Pancreas (tissue), 10 donors: Measurements from ENCODE around the gene ATP13A3. TPM values are rescaled to one million over a fixed set of nuclear protein-coding genes. Genes with fewer than 3 reads are reported as not detected.
"Not testable (repeated sequence)": the region's sequence is repeated elsewhere in the genome, so short reads cannot be mapped to it uniquely, and the experiment has no call there.

Experiments
- ATAC-seq, 4 donors: fragments of 200-7000 bp; cut with Tn5 transposase; one replicate each; pipeline versions ENCODE4 v1.8.0 to v1.9.1; 2020; ENCODE audit warnings: mild to moderate bottlenecking in 4 of 4, moderate library complexity in 4 of 4
- DNase-seq, 6 donors: peaks; one replicate each; pipeline ENCODE4 v3.0.0-alpha.2; 2020
- FAIRE-seq: peaks from 2 replicates; lab custom pipeline; 2012; peaks lifted over from hg19 to GRCh38; lab: Jason Lieb, UNC
- H3K27ac ChIP-seq, 4 donors: fragments of 200-600 bp; sonication (generic); 1 replicate in 3 of 4; 2 replicates in 1 of 4; pipeline versions ENCODE4 v1.5.0 to v1.8.0; 2020
- H3K27me3 ChIP-seq, 4 donors: fragments of 200-600 bp; one replicate each; pipeline ENCODE4 v1.8.0; 2021
- H3K36me3 ChIP-seq, 3 donors: fragments of 200-600 bp; sonication (generic) in 1 of 3; one replicate each; pipeline versions ENCODE4 v1.5.0 to v1.8.0; 2020 to 2021
- H3K4me1 ChIP-seq, 3 donors: fragments of 200-600 bp; one replicate each; pipeline ENCODE4 v1.8.0; 2021
- H3K4me3 ChIP-seq, 4 donors: fragments of 200-600 bp; sonication (generic) in 2 of 4; one replicate each; pipeline versions ENCODE4 v1.5.0 to v1.8.0; 2020 to 2021
- H3K9me3 ChIP-seq, 4 donors: fragments of 200-600 bp; one replicate each; pipeline ENCODE4 v1.8.0; 2021
- WGBS, 2 donors: extraction: QIAGEN DNeasy Blood & Tissue Kit; methylation state at CpG; one replicate each; pipeline ENCODE4 v1.1.7; 2013; 5-methylcytosine and 5-hydroxymethylcytosine counted together
- intact Hi-C, 3 donors: fragments of 100-400 bp; cut with DNase I; formaldehyde crosslinking; loops; one replicate each; pipeline versions ENCODE4 v1.11.1 to v1.14.2; 2022
- polyA plus RNA-seq, 2 donors: library from polyadenylated mRNA; stranded (reverse); fragments of 200-250 nt; gene quantifications; one replicate each; pipeline ENCODE4 v1.2.3, GENCODE V29; 2013
- total RNA-seq, 6 donors: library from RNA; stranded (reverse); fragmentation: NEBNext Ultra II Directional in 4 of 6; extraction: Animal tissue kit (Norgen Biotek cat#: 25700) in 4 of 6; gene quantifications; one replicate each; pipeline versions ENCODE4 v1.2.1 to v1.2.4, GENCODE V29; 2021 to 2023
- TF ChIP-seq, protein P1 (sequence below), 4 donors: fragments of 200-600 bp; sonication (generic) in 3 of 4; IDR thresholded peaks; one replicate each; pipeline versions ENCODE4 v1.5.0 to v1.8.0; 2021; ENCODE audit warnings: antibody characterized with exemption in 4 of 4
- donor health status: healthy with polysubstance abuse.
- donor health status: DM: no; HTN: no; CAD: no; lungs with moderate emphysema.
- donor health status: DM: no; HTN: no; CAD: no.
- donor health status: control.
- donor health status: control.
- donor health status: Bipolar disorder and iron deficiency.
- donor health status: DM: yes; HTN: yes; CAD: no.
- donor health status: DM: no; HTN: no; CAD: no.
- donor health status: DM: no; HTN: no; CAD: no.
- donor health status: DM: yes; HTN: yes; CAD: no.

Gene ATP13A3
- total and polyA plus RNA-seq, 8 donors = 9.3 to 66.6 (median 24.7) TPM

GRCh38 chr3:194485881-194486539, 792 bp downstream of the ATP13A3 start:
- peak overlapping the region; percentile 42 to 77 (median 66) for H3K4me3 ChIP-seq
- peaks cover 5 to 14% (median 14%) of the 10 kb centered on the region in 3 donors for H3K4me1 ChIP-seq
- FAIRE-seq = no peak
- WGBS, 2 donors = 1% methylated on average over 33 to 42 of the region's 42 CpGs
- no peaks in the 10 kb centered on the region for H3K9me3 ChIP-seq
- H3K36me3 ChIP-seq = no peaks in the 10 kb centered on the region
- peak; percentile 3 to 28 (median 11) for ATAC-seq
- peak; percentile 33 to 81 (median 48) for DNase-seq
- TF ChIP-seq, protein P1, sequence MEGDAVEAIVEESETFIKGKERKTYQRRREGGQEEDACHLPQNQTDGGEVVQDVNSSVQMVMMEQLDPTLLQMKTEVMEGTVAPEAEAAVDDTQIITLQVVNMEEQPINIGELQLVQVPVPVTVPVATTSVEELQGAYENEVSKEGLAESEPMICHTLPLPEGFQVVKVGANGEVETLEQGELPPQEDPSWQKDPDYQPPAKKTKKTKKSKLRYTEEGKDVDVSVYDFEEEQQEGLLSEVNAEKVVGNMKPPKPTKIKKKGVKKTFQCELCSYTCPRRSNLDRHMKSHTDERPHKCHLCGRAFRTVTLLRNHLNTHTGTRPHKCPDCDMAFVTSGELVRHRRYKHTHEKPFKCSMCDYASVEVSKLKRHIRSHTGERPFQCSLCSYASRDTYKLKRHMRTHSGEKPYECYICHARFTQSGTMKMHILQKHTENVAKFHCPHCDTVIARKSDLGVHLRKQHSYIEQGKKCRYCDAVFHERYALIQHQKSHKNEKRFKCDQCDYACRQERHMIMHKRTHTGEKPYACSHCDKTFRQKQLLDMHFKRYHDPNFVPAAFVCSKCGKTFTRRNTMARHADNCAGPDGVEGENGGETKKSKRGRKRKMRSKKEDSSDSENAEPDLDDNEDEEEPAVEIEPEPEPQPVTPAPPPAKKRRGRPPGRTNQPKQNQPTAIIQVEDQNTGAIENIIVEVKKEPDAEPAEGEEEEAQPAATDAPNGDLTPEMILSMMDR (IDR thresholded peaks at IDR 0.05) = no peak
- no peaks in the 10 kb centered on the region for H3K27me3 ChIP-seq
- intact Hi-C loops = no loop called here
- peak overlapping the region; percentile 55 to 83 (median 72) for H3K27ac ChIP-seq

- H3K27ac ChIP-seq = peak overlapping the region; percentile 55 to 83 (median 72)
- DNase-seq (no peak), FAIRE-seq (no peak), ATAC-seq (no peak)
- H3K9me3 ChIP-seq = no peaks in the 10 kb centered on the region
- H3K4me1 ChIP-seq = peaks cover 5 to 15% (median 15%) of the 10 kb centered on the region in 3 donors
- peak overlapping the region; percentile 42 to 77 (median 66) for H3K4me3 ChIP-seq
- TF ChIP-seq, protein P1 (IDR thresholded peaks at IDR 0.05) = no peak
- H3K36me3 ChIP-seq = no peaks in the 10 kb centered on the region
- no peaks in the 10 kb centered on the region for H3K27me3 ChIP-seq
- 18 to 32% methylated on average over 6 of the region's 6 CpGs for WGBS, 2 donors
- intact Hi-C loops = no loop called here
These were observed 1.3 kb downstream of the ATP13A3 start for GRCh38 chr3:194485468-194485880.

GRCh38 chr3:194484614-194485013, 2.2 kb downstream of the ATP13A3 start:
- Histone ChIP-seq H3K4me3 (peak overlapping the region in 1 of 4 donors; percentile 67), H3K36me3 (no peaks in the 10 kb centered on the region), H3K27me3 (no peaks in the 10 kb centered on the region), H3K4me1 (peaks cover 5 to 21% (median 15%) of the 10 kb centered on the region in 3 donors), H3K27ac (no peak overlapping the region), H3K9me3 (no peaks in the 10 kb centered on the region)
- FAIRE-seq (no peak), ATAC-seq (no peak), DNase-seq (no peak)
- WGBS, 2 donors = 92 to 96% methylated on average over 12 of the region's 12 CpGs
- TF ChIP-seq, protein P1 (IDR thresholded peaks at IDR 0.05) = no peak
- intact Hi-C loops = no loop called here

DNA sequence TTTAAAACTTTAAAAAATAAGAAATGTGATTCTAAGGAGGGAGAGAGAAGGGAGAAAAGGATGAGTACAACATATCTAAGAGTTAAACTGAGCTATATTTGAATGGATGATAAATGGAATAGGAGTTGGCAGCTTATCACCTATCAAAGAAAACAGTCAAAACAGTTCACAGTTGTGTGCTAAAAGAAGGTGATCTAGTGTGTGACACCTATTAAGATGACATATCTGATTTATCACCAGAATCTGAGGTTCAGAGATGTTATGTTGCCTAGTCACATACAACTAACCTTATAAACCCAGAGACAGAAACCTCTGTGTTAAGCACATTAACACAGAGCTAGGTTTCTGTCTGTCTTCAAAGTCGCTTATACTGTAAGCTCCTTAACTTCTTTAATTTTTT, 3.0 kb downstream of the ATP13A3 start:
- 95 to 97% methylated on average over 1 of the region's 1 CpG for WGBS, 2 donors
- no peaks in the 10 kb centered on the region for H3K36me3 ChIP-seq
- FAIRE-seq (no peak), ATAC-seq (no peak), DNase-seq (no peak)
- H3K4me1 ChIP-seq = peaks cover 5 to 24% (median 15%) of the 10 kb centered on the region in 3 donors
- intact Hi-C loops = no loop called here
- H3K4me3 ChIP-seq = no peak overlapping the region
- H3K27me3 ChIP-seq = no peaks in the 10 kb centered on the region
- H3K27ac ChIP-seq = no peak overlapping the region
- TF ChIP-seq, protein P1 (IDR thresholded peaks at IDR 0.05) = no peak
- no peaks in the 10 kb centered on the region for H3K9me3 ChIP-seq

DNA sequence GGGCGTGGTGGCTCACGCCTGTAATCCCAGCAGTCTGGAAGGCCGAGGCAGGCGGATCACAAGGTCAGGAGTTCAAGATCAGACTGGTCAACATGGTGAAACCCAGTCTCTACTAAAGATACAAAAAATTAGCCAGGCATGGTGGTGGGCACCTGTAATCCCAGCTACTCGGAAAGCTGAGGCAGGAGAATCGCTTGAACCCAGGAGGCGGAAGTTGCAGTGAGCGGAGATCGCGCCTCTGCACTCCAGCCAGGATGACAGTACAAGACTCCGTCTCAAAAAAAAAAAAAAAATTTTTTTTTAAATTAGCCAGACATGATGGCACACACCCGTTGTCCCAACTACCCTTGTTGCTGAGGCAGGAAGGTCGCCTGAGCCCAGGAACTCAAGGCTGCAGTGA, 4.0 kb downstream of the ATP13A3 start:
- ATAC-seq, H3K4me3 ChIP-seq, H3K27me3 ChIP-seq, DNase-seq, H3K9me3 ChIP-seq, H3K36me3 ChIP-seq, H3K27ac ChIP-seq, FAIRE-seq, intact Hi-C loops: not testable (repeated sequence)
- H3K4me1 ChIP-seq = peaks cover 5 to 24% (median 15%) of the 10 kb centered on the region in 3 donors
- 96 to 97% methylated on average over 13 of the region's 13 CpGs for WGBS, 2 donors
